SKM-1 (cell line): ENCODE results near the gene DDX25.
"Not testable (repeated sequence)": the region's sequence is repeated elsewhere in the genome, so short reads cannot be mapped to it uniquely, and the experiment has no call there.

ENCODE experiments used
- DNase-seq: peaks from one replicate; lab custom pipeline; 2025; ENCODE audit not compliant: unreplicated experiment; lab: John Stamatoyannopoulos, UW

The DDX25 gene

GRCh38 chr11:125903711-125904659 is at the start of gene DDX25:
Gene DDX25, plus strand, starts transcription at chr11:125904508. Its CDS starts 10 bp downstream, at chr11:125904518.
- no peak for DNase-seq

- not testable (repeated sequence) for DNase-seq
Measured at GRCh38 chr11:125857670-125858069, 46.6 kb upstream of the DDX25 start.

GRCh38 chr11:125862786-125863185 is 41.5 kb upstream of the DDX25 start:
- DNase-seq, result not testable (repeated sequence)

- not testable (repeated sequence) for DNase-seq
Measured at GRCh38 chr11:125865354-125865753, 39.0 kb upstream of the DDX25 start.

GRCh38 chr11:125869521-125869920 is 34.8 kb upstream of the DDX25 start:
- DNase-seq, result no peak

GRCh38 chr11:125871391-125872137 is 32.7 kb upstream of the DDX25 start:
- DNase-seq, result peak; percentile 7

- no peak for DNase-seq
Measured at GRCh38 chr11:125872138-125872491, 32.2 kb upstream of the DDX25 start.

- no peak for DNase-seq
Measured at GRCh38 chr11:125873881-125874555, 30.3 kb upstream of the DDX25 start.

GRCh38 chr11:125874556-125875124 is 29.7 kb upstream of the DDX25 start:
- peak; percentile 24 for DNase-seq

GRCh38 chr11:125881291-125881690 is 23.0 kb upstream of the DDX25 start:
- DNase-seq, result no peak

GRCh38 chr11:125883375-125883774 is 20.9 kb upstream of the DDX25 start:
- no peak for DNase-seq

GRCh38 chr11:125886997-125887372 is 17.3 kb upstream of the DDX25 start:
- no peak for DNase-seq

- DNase-seq, result peak; percentile 63
Measured at GRCh38 chr11:125887373-125888324, 16.7 kb upstream of the DDX25 start, which contains the start of gene HYLS1. Gene HYLS1, plus strand, starts transcription at chr11:125887668. Its CDS starts 11,701 bp downstream, at chr11:125899369.

- no peak for DNase-seq
Measured at GRCh38 chr11:125890447-125891100, 13.7 kb upstream of the DDX25 start.

- no peak for DNase-seq
Measured at GRCh38 chr11:125892071-125892470, 12.2 kb upstream of the DDX25 start.

- no peak for DNase-seq
Measured at GRCh38 chr11:125892994-125893393, 11.3 kb upstream of the DDX25 start.

GRCh38 chr11:125901872-125902271 is 2.4 kb upstream of the DDX25 start:
- DNase-seq, result no peak

- DNase-seq, result no peak
Measured at GRCh38 chr11:125902277-125902926, 1.9 kb upstream of the DDX25 start.
